Measurements from ENCODE around the gene KDM4F.

GRCh38 chr11:95097209-95097608 lies 48.0 kb downstream of the KDM4F start:
- TF ChIP-seq POLR2A (IDR thresholded peaks at IDR 0.05) (no peak), CTCF (IDR thresholded peaks at IDR 0.05) (no peak)

Data from body of pancreas (tissue), 4 donors.